Stimulated activated CD4-positive, alpha-beta T cell treated with anti-CD3 and anti-CD28 coated beads, Interleukin-15, amount 100 ng/mL, for 1 hour (primary cell): ENCODE measurements around the gene IGF2R.
"Not testable (repeated sequence)": the region's sequence is repeated elsewhere in the genome, so short reads cannot be mapped to it uniquely, and the experiment has no call there.

Experiments
- DNase-seq, 2 donors: peaks; one replicate each; pipeline ENCODE4 v3.0.0-alpha.2; 2020; ENCODE audit warnings: low read depth in 1 of 2, low spot score in 1 of 2

IGF2R gene

DNA sequence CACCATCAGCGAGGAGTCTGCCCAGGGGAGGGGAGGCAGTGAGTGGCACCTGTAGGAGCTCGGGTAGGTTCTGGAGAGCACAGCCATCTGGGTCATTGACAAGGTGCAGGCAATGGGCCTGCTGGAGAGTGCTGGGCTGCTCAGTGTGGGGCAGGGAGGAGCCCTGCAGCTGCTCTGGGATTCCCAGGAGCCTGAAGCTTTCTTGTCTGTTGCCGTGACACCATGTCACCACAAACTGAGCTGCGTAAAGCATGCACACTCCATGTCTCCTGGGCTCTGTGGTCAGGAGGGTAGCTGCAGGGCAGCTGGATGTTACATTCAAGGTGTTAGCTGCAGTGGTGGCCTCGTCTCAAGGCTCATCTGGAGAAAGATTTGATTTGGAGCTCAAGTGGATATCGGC lies 148.3 kb downstream of the IGF2R start:
- no peak for DNase-seq

DNA sequence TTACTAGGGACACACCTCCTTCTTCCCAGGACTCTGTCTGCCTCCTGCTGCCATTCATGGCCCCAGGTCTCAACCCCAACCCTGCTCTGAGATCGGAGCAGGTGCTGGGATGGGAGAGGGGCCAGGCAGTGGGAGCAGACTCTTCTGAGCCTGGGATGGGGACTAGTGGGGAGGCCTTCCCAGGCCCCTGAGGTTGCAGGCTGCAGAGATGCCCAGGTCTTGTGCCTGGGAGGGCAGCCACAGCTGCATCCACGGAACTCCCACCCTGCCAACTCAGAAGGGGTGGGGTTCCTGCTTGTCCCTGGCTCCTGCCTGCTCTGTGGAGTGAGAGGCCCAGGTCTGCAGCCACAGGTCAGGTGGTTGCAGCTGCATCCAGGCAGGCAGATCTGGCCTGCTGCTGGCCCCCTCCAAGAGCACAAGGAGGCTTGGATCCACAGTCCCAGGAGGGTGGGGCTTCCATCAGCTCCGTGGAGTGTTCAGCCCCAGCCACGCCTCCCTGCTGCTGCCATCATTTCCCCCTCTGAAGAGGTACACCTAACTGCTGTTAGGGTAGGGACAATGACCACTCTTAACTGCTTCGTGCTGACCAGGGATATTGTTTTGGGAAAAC lies 149.8 kb downstream of the IGF2R start:
- DNase-seq = no peak

DNA sequence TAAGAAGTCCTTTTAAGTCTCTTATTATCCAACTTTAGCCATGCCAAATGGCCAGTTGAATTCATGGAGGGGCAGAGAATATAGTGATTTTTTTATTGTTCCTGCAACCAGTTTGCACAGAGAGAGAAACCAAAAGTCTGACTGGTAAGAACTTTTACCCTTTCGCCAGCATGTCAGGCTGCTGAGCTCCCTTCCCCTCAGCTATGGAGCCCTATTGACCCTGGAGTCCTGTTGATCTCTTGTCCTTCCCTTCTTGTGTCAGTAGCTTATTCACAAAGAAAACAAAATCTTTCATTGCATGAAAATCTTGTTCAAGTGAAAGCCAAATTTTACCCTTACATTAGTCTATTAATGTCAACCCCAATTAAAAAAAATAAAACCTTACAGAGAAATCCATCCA lies 151.2 kb downstream of the IGF2R start:
- no peak for DNase-seq

DNA sequence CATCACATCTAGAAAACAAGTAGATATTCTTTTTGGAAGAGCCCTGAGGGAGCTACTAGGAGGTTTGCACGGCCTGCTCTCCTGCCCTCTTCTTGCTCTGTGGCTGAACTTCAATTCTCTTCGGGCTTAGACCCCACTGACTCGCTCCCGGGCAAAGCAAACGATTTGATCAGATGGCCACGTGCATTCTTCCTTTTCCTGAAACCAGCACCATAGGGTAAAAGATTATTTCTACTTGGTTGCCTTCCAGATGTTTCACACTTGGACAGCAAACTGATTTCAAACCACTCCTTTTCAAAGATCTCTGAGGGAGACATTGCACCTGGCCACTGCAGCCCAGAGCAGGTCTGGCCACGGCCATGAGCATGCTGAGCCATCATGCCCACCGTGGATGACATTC lies 152.7 kb downstream of the IGF2R start, which contains the start of gene SLC22A1:
Gene SLC22A1 (plus strand): TSS at position 258 of the 400 bp plus-strand sequence. CDS start 121 bp downstream, at position 379.
- DNase-seq = no peak

DNA sequence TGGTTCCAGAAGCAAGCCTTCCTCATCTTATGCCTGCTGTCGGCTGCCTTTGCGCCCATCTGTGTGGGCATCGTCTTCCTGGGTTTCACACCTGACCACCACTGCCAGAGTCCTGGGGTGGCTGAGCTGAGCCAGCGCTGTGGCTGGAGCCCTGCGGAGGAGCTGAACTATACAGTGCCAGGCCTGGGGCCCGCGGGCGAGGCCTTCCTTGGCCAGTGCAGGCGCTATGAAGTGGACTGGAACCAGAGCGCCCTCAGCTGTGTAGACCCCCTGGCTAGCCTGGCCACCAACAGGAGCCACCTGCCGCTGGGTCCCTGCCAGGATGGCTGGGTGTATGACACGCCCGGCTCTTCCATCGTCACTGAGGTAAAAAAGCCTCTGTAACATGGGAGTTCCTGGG lies 153.1 kb downstream of the IGF2R start:
- DNase-seq = no peak

DNA sequence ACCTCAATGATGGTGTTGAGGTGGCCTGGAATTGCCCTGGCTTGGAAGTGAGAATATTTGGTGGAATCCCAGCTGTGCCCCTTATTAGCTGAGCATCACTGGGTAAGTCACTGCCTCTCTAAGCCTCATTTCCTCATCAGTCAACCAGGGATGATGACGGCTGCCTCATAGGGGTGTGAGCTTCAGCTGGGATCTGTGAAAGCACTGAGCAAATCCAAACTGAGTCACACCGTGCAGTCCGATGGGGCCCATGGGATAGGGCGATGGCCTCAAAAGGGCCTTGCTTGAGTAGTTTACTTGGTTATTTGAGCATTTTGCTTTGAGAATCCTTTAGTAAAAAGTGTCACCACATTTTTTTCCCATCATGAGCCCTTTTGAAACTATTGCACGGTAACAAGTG lies 153.9 kb downstream of the IGF2R start:
- no peak for DNase-seq

DNA sequence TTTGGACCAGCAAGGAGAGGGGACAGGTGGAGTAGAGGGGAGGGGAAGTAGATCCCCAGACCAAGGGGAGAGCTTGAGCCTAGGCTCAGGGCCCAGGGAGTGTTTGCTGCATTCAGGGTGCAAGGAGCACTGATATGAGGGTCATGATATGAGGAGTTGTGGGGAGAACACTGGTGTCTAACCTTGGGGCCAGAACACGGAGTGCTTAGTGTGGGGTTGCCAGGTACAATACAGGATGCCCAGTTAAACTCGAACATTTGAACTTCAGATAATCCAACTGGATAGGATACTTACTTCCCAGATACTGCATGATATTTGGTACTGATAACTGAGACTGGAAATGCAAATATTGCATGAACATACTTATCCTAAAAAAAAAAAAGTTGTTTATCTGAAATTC lies 155.1 kb downstream of the IGF2R start:
- DNase-seq = no peak

DNA sequence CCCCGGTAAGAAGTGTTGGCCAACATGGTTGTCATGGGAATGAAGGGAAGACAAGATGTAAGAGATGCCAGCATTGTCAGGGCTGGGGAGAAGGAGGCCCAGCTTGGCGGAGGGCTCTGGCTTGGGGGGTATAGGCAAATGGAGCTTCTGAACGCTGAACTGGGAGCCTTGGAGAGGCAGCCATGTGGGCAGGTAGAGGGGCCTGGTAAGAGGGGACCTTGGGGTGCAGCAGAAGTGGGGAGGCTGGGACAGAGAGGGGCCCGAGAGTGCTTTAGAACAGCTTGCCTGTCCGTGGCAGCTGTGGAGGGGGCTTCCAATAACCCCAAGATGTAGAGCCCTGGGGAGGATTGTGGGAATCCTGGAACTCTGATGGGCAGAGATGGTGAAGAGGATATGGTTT lies 155.7 kb downstream of the IGF2R start:
- DNase-seq = no peak

DNA sequence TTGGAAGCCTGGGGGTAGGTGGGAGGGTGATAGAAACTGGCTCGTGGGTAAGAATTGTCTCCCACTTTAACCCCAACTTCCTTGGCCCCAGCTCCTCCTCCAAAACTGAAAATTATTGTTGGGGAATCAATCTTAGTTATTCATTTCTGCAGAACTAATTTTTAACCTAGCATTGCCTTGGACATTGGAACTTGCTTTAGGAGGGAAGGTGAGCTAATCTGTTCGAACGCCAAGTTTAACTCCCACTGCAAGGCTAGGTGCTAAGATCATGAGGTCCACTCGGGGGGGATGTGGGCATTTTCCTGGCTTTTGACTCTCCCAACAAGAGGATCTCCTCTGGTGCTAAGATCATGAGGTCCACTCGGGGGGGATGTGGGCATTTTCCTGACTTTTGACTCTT lies 156.2 kb downstream of the IGF2R start:
- DNase-seq = not testable (repeated sequence)

DNA sequence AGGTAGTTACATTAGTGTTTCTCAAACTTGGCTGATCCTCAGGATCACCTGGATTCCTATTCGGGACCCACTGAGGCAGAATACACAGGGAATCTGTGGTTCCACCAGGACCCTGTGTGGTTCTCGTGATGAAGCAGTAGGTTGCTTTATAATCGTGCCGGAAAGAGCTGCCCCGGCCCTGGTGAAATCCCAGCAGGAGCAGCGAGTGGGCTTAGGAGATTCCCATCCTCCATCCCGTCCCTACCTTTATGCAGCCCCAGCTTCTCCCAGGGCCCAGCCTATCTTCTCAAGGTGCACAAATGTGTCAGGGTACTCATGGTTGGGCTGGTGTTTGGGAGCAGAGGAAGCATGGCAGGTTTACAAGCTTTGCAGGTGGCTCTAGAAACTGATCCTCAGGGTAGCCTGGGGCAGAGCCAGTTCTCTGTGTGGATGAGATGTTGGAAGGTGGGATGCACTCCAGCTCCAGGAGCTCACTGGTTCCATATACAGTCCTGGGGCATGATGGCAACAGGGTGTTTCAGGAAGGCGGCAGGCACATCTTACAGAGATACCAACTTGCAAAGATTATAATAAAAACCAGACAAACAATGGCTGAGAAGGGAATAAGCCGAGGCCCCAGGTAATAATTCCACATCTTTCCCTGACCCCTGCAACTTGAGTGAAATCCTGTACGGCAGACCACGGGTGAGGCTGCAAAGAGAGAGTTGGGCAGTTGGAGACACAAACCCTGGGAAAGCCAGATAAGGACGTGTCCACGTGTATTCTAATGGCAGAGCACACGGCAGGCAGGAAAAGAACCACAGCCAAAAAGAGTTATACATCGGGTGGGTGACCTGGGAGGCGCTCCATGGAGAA lies 158.6 kb downstream of the IGF2R start:
- no peak for DNase-seq

DNA sequence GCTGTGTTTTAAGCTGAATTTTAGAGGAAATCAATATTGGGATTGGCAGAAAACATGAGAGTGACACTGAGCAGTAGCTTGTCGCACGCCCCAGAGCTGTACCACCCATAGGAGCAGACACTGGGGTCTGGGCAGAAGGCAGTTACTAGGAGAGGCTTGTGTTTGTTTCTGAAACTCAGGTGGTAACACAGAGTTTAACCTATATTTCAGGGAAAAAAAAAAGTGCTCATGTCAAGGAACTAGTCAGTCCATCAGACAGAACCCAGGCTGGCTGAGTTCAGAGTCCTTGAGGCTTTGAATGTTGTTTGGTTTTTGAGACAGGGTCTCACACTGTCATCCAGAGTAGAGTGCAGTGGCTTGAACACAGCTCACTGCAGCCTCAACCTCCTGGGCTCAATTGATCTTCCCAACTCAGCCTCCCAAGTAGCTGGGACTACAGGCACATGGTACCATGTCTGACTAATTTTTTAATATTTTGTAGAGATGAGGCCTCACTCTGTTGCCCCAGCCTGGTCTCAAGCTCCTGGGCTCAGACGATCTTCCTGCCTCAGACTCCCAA lies 159.3 kb downstream of the IGF2R start:
- no peak for DNase-seq

DNA sequence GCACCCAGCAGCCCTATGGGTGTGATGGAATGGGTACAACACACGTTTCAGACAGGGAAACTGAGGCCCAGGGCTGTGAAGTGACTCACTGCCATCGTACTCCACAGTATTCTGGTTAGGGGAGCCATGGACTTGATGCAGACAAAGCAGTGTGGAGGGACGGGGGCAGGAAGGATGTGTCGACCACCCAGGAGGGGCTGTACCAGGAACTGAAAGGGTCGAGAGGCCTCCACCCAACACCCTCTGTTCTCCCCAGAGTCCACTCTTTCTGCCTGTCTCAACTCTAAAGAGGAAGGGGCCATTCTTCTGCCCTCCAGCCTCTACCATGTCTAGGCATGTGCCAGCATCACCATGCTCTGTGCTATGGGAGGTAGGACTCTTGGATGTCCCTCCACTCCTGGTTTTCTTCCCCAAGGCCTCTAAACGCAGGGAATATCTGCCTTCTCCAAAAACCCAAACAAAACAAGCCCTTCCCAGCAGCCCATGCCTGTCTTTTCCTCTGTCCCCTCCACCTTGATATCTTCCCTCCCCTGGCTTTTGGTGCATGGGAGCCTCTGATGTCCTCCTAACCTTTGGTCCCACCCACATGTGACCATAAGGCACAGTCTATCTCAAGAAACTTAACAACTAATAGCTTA lies 160.1 kb downstream of the IGF2R start:
- no peak for DNase-seq

DNA sequence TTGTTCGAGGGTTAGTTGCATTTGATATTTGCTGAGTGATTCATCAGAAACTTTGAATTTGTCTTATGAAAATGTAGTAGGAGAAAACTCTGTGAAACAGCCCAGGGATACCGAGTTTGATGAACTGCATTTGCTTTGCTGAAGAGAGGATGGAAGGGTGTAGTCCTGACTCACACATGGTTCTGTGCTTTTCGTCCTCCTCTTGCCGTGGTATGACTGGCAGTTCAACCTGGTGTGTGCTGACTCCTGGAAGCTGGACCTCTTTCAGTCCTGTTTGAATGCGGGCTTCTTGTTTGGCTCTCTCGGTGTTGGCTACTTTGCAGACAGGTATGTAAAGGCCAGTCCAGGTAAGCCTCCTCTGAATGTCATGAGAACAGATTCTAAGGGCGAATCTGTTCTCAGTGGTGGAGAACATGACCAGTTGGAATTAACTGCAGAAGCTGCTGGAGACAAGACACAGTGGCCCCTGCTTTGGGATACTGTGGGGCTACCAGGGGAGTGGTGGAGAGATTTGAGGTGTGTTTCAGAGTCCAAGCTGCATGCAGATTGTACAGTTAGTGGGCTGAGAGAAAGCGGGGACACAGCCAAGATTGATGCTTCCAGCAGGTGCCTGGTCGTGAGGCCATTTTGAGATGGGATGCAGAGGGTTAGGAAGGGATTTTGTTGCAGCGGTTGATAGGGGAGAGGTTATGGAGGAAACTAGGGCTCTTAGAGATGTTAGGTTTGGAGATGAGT lies 161.2 kb downstream of the IGF2R start:
- DNase-seq = no peak

DNA sequence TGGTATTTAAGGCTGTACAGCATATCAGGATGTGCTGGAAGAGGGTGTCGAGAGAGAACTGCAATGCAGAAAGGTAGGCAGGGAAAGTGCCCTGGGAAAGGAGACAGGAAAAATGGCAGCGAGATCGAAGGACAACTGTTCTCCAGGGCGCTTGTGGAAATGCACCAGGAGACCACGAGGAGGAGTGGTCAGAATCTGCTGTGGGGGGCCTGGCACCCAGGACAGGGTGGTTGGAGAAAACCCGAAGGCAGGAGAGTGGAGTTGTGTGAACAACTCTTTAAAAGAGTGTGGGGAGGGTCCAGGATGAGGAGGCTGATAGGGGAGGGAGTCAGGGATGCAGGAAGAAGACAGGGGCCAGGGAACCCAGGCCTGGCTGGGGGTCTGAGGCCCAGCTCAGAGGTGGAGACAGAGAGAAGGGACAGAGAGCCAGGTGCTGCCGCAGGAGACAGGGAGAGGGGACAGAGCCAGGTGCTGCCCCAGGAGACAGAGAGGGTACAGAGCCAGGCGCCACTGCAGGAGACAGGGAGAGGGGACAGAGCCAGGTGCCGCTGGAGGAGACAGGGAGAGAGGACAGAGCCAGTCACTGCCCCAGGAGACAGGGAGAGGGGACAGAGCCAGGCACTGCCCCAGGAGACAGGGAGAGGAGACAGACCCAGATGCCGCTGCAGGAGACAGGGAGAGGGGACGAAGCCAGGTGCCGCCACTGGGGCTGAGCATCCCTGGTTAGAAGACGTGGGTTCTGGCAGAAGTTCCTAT lies 162.0 kb downstream of the IGF2R start:
- DNase-seq = no peak

DNA sequence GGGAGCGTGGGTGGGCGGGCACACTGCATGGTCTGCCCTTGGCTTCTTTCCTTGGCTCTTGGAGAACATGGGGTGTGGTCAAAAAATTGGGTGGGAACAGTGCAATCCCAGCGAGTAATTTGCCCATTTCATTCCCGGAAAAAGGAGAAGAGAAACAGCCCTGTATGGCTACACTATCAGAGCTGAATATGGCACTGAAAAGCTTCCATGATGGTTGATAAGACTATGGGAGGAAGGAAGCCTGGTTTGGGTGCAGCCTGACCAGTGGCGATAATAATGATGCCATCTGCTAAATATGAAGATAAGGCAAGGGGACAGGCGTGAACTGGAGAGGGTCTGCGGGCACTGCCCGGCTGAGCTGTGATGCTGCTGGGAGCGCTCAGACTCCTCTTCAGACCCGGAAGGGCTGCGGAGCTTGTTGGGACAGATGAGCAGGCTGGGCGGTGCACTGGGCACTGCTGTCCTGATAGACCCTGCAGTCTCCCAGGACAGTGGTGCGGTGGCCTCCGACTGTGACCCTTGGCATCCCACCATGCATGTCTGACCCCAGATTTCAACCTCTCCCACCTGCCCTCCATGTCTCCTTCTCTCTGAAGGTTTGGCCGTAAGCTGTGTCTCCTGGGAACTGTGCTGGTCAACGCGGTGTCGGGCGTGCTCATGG lies 162.9 kb downstream of the IGF2R start:
- no peak for DNase-seq

DNA sequence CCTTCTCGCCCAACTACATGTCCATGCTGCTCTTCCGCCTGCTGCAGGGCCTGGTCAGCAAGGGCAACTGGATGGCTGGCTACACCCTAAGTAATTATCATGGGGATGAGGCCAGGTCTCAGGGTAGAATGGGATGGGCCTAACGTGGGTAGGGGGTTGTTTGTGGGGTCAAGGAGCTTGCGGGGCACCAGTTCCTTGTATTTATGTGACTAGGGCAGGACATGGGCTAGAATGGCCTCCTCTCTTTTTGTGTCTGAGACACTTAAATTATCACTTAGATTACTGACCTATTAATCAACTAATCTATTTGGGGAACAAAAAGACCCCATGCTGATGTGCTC lies 163.4 kb downstream of the IGF2R start:
- no peak for DNase-seq

DNA sequence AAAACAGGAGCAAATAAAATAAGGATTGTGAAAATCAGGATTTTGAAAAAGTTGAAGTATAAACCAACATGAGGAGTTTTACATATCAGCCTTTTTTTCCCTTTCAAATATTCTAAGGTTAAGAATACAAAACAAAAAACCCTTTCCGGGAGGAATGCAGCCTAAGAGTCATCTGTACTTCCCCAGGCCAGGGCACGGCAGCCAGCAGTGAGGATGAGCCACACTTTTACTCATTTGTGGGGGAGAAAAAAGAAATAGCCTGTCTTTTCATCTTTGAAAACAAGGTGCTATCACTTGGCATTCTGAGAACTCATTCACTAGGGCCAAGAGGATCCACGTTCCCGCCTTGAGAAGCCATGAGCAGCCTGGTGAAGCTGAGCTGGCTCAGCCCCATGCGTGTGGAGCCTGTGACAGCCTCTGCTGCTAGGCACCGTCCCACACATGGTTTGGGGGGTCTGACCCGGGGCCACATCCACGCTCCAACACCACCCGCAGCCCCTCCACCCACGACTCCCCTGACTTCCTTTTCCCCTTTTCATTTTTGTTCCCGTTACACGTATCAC lies 164.0 kb downstream of the IGF2R start:
- no peak for DNase-seq

DNA sequence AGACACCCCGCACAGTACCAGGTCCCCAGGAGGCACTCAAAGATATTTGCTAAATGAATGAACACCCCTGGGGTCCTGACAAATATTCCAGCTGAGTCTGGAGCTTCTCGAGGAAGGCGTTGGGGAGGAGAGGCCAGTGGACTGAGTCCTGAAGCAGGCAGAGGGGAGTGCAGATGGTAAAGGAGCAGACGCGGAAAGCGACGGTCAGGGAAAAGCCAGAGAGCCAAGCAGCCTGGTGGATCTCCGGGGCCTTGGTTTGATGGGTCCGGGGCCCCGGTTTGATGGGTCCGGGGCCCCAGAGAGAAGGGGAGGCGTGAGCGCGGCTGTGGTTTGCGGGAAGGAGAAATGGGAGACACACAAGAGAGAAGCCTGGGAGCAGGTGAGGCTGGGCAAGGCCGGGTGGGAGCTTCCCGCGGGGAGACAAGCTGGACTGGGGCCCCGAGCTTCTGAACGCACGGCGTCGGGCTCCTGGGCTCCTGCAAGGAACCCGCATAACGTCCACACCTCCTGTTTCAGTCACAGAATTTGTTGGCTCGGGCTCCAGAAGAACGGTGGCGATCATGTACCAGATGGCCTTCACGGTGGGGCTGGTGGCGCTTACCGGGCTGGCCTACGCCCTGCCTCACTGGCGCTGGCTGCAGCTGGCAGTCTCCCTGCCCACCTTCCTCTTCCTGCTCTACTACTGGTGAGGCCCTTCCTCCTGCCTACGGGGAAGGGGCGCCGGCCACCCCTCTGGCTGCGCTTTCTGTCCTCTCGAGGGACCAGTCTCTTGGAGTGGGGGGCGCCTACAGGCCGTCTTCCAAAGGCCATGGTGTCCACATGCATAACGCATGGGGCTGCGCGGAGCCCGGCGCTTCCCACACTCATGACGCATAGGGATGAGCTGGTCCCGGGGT lies 164.8 kb downstream of the IGF2R start:
- no peak for DNase-seq

DNA sequence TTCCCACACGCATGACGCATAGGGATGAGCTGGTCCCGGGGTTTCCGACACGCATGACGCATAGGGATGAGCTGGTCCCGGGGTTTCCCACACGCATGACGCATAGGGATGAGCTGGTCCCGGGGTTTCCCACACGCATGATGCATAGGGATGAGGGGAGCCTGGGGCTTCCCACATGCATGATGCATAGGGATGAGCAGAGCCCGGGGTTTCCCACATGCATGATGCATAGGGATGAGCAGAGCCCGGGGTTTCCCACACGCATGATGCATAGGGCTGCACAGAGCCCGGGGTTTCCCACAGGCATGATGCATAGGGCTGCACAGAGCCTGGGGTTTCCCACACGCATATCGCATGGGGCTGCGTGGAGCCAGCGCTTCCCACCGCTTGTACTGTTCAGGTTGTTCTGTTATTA lies 165.5 kb downstream of the IGF2R start:
- peak in 1 of 2 donors; percentile 4 for DNase-seq
